BJ (cell line): ENCODE data around the gene GPC6. TPM values are rescaled to one million over a fixed set of nuclear protein-coding genes. Genes with fewer than 3 reads are reported as not detected.

Source experiments
- CTCF ChIA-PET: fragments of 350-600 bp; formaldehyde crosslinking; extraction: SDS; loops from one replicate; lab custom pipeline; 2021; ENCODE audit warnings: antibody characterized with exemption, inconsistent platforms; lab: Yijun Ruan, JAX
- POLR2A ChIA-PET: fragments of 300-600 bp; sonication (Branson Sonifier 250); formaldehyde crosslinking; extraction: SDS; loops from one replicate; lab custom pipeline; 2021; ENCODE audit warnings: antibody characterized with exemption; lab: Charles Lee
- DNase-seq: peaks from one replicate; pipeline ENCODE4 v3.0.0-alpha.2; 2011; ENCODE audit warnings: low read depth
- H3K27me3 ChIP-seq: 2 replicates; pipeline ENCODE4 v1.6.0; 2011; ENCODE audit warnings: low read length; ENCODE audit not compliant: control insufficient read depth, insufficient read depth
- H3K36me3 ChIP-seq: 2 replicates; pipeline ENCODE4 v1.5.1; 2011; ENCODE audit warnings: low read length; ENCODE audit not compliant: control insufficient read depth, insufficient read depth
- H3K4me3 ChIP-seq: 2 replicates; pipeline ENCODE4 v1.5.1; 2011; ENCODE audit warnings: low read depth, mild to moderate bottlenecking, control low read depth, low read length
- polyA plus RNA-seq: library from polyadenylated mRNA; depleted of rRNA; stranded (reverse); fragments of >200 nt; gene quantifications from 2 replicates; pipeline ENCODE4 v1.2.3, GENCODE V29; 2011
- TF ChIP-seq, protein P1 (sequence below): IDR thresholded peaks from 2 replicates; pipeline ENCODE4 v1.5.1; 2011; ENCODE audit warnings: low read depth, mild to moderate bottlenecking, control low read depth, inconsistent platforms, low read length, moderate library complexity; ENCODE audit not compliant: insufficient read depth

Gene GPC6
- polyA plus RNA-seq, 1 experiment = 23.0 TPM

DNA sequence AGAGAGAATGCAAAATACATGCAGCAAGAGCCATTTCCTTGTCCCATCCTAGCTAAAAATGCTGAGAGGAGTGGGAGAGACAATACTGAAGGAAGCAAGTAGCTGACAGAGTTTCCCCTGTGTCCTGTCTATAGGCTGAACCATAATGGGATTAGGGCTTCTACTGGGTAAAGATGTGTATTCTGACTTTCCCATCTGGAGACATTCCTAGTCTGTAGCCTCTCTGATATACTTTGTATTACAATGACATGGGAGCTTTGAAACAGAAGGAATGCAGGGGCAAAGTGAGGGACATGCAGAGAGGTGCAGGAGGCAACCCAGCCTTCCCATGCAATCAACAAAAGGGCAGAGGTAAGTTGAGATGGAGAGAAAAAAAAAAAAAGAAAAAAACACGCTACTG is 10.5 kb upstream of the GPC6 start:
- POLR2A ChIA-PET = no interaction called here
- Histone ChIP-seq H3K27me3 (no peaks in the 10 kb centered on the region), H3K4me3 (no peak overlapping the region), H3K36me3 (no peaks in the 10 kb centered on the region)
- TF ChIP-seq, protein P1, sequence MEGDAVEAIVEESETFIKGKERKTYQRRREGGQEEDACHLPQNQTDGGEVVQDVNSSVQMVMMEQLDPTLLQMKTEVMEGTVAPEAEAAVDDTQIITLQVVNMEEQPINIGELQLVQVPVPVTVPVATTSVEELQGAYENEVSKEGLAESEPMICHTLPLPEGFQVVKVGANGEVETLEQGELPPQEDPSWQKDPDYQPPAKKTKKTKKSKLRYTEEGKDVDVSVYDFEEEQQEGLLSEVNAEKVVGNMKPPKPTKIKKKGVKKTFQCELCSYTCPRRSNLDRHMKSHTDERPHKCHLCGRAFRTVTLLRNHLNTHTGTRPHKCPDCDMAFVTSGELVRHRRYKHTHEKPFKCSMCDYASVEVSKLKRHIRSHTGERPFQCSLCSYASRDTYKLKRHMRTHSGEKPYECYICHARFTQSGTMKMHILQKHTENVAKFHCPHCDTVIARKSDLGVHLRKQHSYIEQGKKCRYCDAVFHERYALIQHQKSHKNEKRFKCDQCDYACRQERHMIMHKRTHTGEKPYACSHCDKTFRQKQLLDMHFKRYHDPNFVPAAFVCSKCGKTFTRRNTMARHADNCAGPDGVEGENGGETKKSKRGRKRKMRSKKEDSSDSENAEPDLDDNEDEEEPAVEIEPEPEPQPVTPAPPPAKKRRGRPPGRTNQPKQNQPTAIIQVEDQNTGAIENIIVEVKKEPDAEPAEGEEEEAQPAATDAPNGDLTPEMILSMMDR = no peak
- CTCF ChIA-PET = no interaction called here
- DNase-seq = no peak

DNA sequence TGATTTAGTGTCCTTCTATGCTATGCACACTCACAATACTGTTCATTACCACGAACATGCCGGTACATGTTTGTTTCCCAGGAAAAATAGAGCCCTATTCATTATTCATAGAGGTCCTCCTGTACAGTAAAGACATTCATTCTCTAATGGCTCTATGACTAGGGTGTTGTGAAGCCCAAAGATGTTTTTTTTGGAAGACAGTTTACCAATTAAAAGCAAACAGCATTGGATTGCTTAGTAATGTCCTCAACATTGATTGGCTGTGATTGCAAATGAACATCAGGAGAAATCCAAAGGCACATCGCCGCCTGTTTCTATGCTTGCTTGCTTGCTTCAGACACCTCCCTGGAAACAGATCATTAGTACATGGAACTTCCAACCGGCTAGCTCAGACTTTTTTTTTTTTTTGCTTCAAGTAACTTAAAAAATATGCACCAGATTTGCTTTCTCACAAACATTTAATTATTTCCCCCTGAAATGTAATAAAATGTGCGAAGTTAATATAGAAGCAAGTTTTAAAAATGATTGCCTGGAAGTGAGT is 8.8 kb upstream of the GPC6 start:
- TF ChIP-seq, protein P1 = no peak
- Histone ChIP-seq H3K4me3 (no peak overlapping the region), H3K36me3 (no peaks in the 10 kb centered on the region), H3K27me3 (no peaks in the 10 kb centered on the region)
- CTCF ChIA-PET = no interaction called here
- POLR2A ChIA-PET = interaction anchor here (0.6 kb wide), 1 partner anchor 99 kb away, joined by 10 read pairs; no protein-coding TSS in a partner anchor
- DNase-seq = no peak

DNA sequence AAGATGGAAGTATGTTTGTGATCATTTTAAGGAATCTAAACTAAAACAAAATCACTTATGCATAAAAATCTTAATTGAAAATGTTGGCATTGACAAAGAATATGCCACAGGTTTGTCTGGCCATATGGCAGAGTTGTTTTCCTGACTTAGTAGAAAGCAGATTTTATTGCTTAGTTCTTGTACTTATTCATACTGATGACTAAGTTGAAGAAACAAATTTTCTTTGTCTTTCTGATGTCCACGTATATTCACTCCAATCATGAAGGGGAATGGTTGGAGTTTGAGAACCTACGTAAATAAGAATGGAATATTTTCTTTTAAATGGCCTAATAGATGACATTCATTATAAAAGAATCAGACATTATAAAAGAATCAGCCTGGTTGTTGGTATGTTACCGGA is 8.0 kb upstream of the GPC6 start:
- no peaks in the 10 kb centered on the region for H3K36me3 ChIP-seq
- no peak overlapping the region for H3K4me3 ChIP-seq
- no peak for DNase-seq
- POLR2A ChIA-PET = interaction anchor here (0.6 kb wide), 2 partner anchors 88 to 100 kb away, joined by 3 to 10 read pairs; no protein-coding TSS in a partner anchor
- TF ChIP-seq, protein P1 = no peak
- no peaks in the 10 kb centered on the region for H3K27me3 ChIP-seq
- CTCF ChIA-PET = no interaction called here

DNA sequence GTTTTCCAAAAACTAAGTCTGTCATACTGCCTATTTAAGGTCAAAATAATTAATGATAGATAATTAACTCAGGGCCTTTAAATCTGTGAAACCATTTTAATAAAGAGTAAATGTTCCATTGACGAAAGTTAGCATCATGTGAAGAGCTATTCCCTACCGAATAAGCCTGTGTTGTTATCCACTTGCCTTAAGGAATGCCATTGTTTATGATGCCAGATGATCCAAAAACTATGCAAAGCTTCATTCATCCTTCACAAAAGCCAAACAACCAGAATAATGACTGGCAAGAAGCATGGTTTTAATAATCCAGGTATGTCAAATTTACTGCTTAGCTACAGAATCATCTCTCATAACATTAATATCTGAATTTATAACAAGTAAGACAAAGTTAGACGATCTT is 6.5 kb upstream of the GPC6 start:
- ChIA-PET CTCF (interaction anchor here (0.6 kb wide), 1 partner anchor 216 kb away, joined by 4 read pairs; no protein-coding TSS in a partner anchor), POLR2A (no interaction called here)
- DNase-seq = no peak
- Histone ChIP-seq H3K27me3 (no peaks in the 10 kb centered on the region), H3K4me3 (no peak overlapping the region), H3K36me3 (no peaks in the 10 kb centered on the region)
- TF ChIP-seq, protein P1 = no peak

DNA sequence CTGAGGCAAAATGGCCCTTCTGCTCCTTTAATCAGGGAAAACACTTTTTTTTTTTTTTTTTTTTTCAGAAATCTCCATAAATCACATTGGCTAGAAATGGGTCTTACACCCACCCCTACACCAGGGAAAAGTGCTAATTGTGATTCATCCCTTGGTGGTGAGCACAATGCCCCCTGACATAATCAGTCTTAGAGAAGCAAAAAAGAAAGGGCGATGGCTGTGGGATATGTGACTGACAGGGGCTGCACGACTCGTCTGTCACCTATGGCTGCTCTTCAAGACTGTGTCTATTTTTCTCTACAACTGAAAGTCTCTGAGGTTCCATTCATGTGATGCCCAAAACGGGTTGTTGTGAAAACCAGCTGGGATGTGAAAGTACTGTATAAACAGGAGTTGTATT is 3.6 kb upstream of the GPC6 start:
- TF ChIP-seq, protein P1 = no peak
- Histone ChIP-seq H3K36me3 (no peaks in the 10 kb centered on the region), H3K4me3 (no peak overlapping the region), H3K27me3 (no peaks in the 10 kb centered on the region)
- ChIA-PET POLR2A (no interaction called here), CTCF (no interaction called here)
- DNase-seq = no peak
